Fibroblast of the aortic adventitia (primary cell): ENCODE measurements around the gene RABGEF1. TPM values are rescaled to one million over a fixed set of nuclear protein-coding genes. Genes with fewer than 3 reads are reported as not detected.
A peak's percentile ranks its signal among the peaks of the same experiment; 100 is the strongest.
"Not testable (repeated sequence)": the region's sequence is repeated elsewhere in the genome, so short reads cannot be mapped to it uniquely, and the experiment has no call there.

Source experiments
- DNase-seq: peaks from one replicate; pipeline ENCODE4 v3.0.0-alpha.2; 2010; ENCODE audit warnings: low read depth
- H3K4me3 ChIP-seq: 2 replicates; pipeline ENCODE4 v1.5.1; 2011; ENCODE audit warnings: low read depth, mild to moderate bottlenecking, control low read depth, low read length, moderate library complexity
- CTCF ChIP-seq: IDR thresholded peaks from 2 replicates; pipeline ENCODE4 v1.5.1; 2011; ENCODE audit warnings: mild to moderate bottlenecking, low read length, control low read depth, inconsistent platforms; ENCODE audit not compliant: insufficient read depth
- total RNA-seq: library from RNA; depleted of rRNA; stranded (reverse); fragments of >200 nt; gene quantifications from 2 replicates; pipeline ENCODE4 v1.2.3, GENCODE V29; 2012; ENCODE audit warnings: low replicate concordance

Gene RABGEF1
- 57.8 and 75.6 TPM in 2 replicates for total RNA-seq

GRCh38 chr7:66740302-66740979, at the start of gene RABGEF1:
Gene RABGEF1, plus strand, starts transcription at chr7:66740733. Its CDS starts 31,167 bp downstream, at chr7:66771900.
- peak; percentile 93 for DNase-seq
- no peak for TF ChIP-seq CTCF

GRCh38 chr7:66693331-66693730, 47.2 kb upstream of the RABGEF1 start:
- no peak overlapping the region for H3K4me3 ChIP-seq
- TF ChIP-seq CTCF: no peak
- no peak for DNase-seq

More at GRCh38 chr7:66740302-66740979, at the start of gene RABGEF1:
- peak within 1 kb of the TSS; percentile 91 for H3K4me3 ChIP-seq

GRCh38 chr7:66694286-66694685, 46.2 kb upstream of the RABGEF1 start:
- no peak for TF ChIP-seq CTCF
- DNase-seq: no peak
- no peak overlapping the region for H3K4me3 ChIP-seq

GRCh38 chr7:66695417-66695816, 45.1 kb upstream of the RABGEF1 start:
- DNase-seq, H3K4me3 ChIP-seq: not testable (repeated sequence)

- DNase-seq: not testable (repeated sequence)
Measured at GRCh38 chr7:66696134-66696533, 44.4 kb upstream of the RABGEF1 start.

GRCh38 chr7:66696774-66697191, 43.8 kb upstream of the RABGEF1 start:
- DNase-seq: peak; percentile 39
- TF ChIP-seq CTCF: no peak

More at GRCh38 chr7:66696134-66696533, 44.4 kb upstream of the RABGEF1 start:
- H3K4me3 ChIP-seq: not testable (repeated sequence)

GRCh38 chr7:66697449-66698438, 42.8 kb upstream of the RABGEF1 start:
- no peak overlapping the region for H3K4me3 ChIP-seq
- peak; percentile 79 for DNase-seq
- no peak for TF ChIP-seq CTCF

More at GRCh38 chr7:66696774-66697191, 43.8 kb upstream of the RABGEF1 start:
- H3K4me3 ChIP-seq: no peak overlapping the region
